Measurements from ENCODE around the gene OR2V2. TPM values are rescaled to one million over a fixed set of nuclear protein-coding genes. Genes with fewer than 3 reads are reported as not detected.
"Not testable (repeated sequence)": the region's sequence is repeated elsewhere in the genome, so short reads cannot be mapped to it uniquely, and the experiment has no call there.

OR2V2 gene
- total RNA-seq, 1 donor from 2014 or later, result not detected

DNA sequence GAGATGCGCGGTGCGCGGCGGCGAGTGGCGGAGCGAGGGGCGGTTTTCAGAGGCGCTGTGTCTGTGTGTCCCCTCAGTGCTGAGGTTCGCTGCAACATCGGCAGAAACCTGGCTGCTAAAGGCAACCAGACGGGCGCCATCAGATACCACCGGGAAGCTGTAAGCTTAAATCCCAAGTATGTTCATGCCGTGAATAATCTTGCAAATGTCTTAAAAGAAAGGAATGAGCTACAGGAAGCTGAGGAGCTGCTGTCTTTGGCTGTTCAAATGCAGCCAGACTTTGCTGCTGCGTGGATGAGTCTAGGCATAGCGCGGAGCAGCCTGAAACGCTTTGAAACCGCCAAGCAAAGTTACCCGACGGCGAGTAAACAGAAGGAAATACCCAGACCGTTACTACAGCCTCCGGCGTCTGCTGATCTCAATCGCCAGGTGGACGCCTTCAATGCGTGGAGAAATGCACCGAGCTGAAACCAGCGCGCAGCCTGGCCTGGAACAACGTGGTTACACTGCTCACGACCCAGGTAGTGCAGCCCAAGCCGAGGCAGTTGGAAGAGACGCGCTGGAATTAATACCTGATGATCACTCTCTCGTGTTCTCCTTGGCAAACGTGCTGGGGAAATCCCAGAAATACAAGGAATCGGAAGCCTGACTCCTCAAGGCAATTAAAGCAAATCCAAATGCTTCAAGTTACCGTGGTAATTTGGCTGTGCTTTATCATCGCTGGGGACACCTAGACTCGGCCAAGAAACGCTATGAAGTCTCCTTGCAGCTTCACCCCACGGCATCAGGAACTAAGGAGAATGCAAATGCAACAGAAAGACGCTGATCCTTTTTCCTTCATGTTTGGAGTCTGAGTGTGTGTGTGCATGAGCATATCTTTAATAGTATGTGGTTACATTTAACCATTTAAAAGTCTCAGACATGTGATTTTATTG is 32.3 kb upstream of the OR2V2 start:
- intact Hi-C loops (cut with micrococcal nuclease), result no loop called here

DNA sequence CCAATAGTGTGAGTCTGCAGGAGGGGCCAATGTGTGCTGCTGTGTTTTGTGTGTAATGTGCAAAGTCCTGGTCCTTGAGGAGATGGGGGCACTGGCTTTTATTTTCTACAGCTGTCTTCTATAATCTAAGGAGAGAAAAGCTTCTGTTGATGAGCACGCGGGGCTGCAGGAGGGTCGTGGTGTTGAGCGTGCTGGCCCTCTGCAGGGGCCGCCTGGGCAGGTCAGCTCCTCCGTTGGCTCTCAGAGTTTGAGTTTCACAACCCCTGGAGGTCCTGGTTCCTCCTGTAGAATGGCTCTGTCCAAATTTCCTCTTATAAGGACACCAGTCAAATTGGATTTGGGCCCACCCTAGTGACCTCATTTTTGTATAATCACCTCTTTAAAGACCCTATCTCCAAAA is 29.0 kb upstream of the OR2V2 start:
- intact Hi-C loops (cut with micrococcal nuclease), result no loop called here

DNA sequence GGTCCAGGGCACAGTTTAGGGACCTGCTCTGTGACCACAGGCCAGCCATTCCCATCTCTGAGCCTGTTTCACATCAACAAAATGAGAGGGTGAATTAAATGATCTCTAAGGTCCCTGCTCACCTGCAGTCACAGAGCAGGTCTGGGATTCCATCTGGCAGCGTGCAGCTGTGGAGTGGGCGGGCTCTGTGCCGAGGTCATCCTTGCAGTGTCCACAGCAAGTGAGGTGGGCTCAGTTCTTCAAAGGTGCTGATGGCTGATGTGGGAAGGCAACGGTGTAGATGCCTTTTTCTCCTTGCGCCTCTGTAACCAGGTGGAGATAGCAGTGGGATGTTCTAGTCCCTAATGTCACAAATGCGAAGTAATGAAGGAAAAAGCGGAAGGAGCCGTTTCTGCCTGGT is 28.3 kb upstream of the OR2V2 start:
- intact Hi-C loops (cut with micrococcal nuclease), result no loop called here

GRCh38 chr5:181120306-181120705 is 27.1 kb upstream of the OR2V2 start:
- intact Hi-C loops (cut with micrococcal nuclease), result no loop called here

DNA sequence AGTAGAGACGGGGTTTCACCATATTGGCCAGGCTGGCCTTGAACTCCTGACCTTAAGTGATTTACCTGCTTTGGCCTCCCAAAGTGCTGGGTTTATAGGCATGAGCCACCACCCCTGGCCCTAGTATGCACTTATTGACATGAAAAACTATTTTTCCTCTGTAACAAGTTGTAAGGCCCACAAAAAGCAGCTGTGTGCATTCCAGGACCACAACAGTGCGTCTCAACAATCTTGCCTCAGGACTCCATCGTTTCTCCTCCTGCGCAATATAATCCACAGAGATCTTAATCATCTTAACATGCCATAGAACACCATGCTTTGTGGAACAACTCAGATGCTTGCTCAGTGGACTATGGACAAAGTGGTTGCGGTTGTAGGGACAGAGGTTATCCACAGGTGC is 26.6 kb upstream of the OR2V2 start:
- intact Hi-C loops (cut with micrococcal nuclease), result no loop called here

GRCh38 chr5:181121675-181122561 is 25.5 kb upstream of the OR2V2 start:
- intact Hi-C loops (cut with micrococcal nuclease), result no loop called here

GRCh38 chr5:181124526-181124925 is 22.9 kb upstream of the OR2V2 start:
- intact Hi-C loops (cut with micrococcal nuclease), result no loop called here

DNA sequence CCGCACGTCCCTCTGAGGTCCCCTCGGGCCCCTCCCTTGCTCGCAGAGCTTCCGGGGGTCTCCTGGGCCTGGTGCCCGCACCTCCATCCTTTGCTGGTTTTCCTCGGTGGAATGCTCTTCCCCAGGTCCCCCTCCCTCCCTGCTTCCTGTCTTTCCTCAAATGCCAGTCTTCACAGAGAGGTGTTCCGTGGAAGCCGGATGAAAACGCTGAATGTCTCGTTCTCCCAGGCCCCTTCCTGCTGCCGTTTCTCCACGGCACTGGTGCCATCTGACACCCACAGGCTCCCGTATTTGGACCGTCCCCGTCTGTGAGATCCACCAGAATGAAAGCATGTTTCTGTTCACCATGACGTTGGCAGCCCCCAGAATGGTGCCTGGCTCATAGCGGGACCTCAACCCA is 20.5 kb upstream of the OR2V2 start:
- intact Hi-C loops (cut with micrococcal nuclease), result no loop called here

- intact Hi-C loops (cut with micrococcal nuclease), result no loop called here
These were observed 19.9 kb upstream of the OR2V2 start for GRCh38 chr5:181127456-181127855.

- intact Hi-C loops (cut with micrococcal nuclease), result no loop called here
These were observed 19.3 kb upstream of the OR2V2 start for GRCh38 chr5:181127907-181128626.

DNA sequence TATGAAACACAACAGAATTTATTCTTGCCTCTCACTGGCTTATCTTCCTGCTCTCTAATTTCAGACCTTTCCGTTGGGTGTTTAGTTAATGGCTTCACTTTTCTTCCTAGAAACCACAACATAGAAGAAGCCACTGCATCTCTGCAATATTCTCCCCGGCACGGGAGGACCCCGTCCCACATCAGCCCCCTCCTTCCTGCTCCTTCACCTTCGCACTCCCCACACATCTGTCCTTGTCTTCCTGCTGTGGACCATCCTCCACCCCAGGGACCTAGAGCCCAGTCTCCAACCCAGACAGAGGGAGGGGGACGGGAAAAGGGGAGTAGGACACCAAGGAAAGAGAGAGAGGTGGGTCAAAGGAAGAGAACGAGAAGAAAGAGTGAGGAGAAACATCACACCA is 17.8 kb upstream of the OR2V2 start:
- intact Hi-C loops (cut with micrococcal nuclease), result no loop called here

DNA sequence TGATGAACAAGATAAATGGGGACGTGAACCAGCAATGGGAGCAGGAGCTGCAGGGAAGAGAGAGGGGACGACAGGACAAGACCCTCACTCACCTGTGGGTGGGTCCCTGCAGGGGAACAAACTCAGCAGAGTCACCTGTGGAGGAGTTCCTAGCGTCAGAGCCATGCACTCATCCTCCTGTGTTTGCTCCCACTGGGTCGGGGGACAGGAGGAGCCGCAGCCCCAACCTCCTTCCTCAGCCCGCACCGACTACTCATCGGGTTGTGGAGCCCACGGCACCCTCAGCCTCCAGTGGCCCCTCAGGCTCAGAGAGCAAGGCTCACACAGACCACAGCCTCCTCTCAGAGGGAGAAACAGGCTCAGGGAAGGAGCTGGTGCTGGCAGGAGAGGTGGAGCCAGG is 17.3 kb upstream of the OR2V2 start:
- intact Hi-C loops (cut with micrococcal nuclease), result not testable (repeated sequence)

DNA sequence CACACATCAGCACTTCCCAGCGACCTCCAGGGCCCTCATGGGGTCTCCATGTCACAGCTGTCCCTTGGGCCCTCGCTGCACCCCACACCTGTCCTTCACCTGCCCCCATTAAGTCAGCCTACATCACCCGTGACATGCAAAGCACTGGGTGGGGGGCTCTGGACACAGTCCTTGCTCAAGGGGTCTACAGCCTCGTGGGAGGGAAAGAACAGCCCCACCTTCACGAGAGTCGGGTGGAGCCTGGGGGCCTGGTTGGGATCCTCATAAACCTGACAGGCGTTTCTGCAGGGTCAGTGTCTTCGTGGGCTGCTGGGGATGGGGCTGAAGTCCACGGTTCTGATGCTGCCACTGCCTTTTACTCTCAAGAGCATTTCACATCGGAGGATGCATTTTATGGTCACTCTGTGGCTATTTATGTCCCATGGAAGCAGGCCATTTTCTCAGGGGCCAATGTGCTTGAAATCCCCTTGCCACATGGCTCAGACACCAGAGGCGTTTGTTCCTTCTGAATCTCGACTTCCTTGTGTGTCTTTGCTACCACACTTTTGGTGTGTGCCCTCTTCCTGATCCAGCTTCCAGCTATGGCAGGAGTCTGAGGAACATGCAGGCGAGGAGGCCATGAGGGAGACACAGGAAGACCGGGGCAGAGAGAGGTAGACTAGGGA is 16.4 kb upstream of the OR2V2 start, which contains the start of gene OR2V1:
Gene OR2V1 (minus strand): TSS at position 338 of the 665 bp plus-strand sequence. CDS start 5,865 bp downstream, outside the sequence.
- intact Hi-C loops (cut with micrococcal nuclease), result no loop called here

- intact Hi-C loops (cut with micrococcal nuclease), result no loop called here
These were observed 15.9 kb upstream of the OR2V2 start for GRCh38 chr5:181131514-181131913.

DNA sequence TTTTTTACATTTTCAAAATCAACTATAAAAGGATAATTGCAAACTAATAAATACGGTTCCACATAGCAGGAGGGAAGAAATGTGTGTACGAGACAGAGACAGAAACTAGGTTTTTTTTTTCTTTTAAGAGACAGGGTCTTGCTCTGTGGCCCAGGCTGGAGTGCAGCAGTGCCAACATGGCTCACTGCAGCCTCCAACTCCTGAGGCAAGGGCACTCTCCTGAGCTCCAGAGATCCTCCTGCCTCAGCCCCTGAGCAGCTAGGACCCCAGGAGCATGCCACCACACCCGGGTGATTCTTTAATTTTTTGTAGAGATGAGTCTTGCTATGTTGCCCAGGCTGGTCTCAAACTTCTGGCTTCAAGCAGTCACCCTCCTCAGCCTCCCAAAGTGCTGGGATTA is 14.3 kb upstream of the OR2V2 start:
- intact Hi-C loops (cut with micrococcal nuclease), result no loop called here

DNA sequence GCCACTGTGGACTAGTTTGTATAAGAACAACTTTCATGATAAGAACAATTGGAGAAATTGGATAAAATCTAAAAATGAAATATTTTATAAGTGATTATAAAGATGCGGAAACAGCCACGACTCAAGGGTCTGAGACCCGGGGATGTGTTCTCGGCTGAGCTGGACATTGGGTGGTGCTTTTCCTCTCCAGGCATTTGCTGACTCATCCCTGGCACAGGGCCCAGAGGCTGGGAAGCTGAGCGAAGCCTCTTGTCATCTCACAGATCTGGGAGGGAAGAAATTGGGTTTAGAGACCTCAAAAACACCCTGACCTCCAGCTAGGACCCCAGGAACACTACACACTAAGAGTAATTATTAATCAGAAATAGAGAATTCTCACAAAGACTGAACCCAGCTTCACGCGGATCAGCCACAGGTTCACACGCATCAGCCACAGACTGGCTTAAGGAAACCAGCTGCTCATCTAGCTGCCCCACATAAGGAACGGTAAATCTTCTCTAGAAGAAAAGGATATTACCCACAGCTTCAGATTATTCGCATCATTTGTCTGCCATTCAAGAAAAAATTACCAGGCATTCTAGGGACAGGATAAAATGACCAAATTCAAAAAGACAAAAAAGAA is 13.7 kb upstream of the OR2V2 start:
- intact Hi-C loops (cut with micrococcal nuclease), result no loop called here

DNA sequence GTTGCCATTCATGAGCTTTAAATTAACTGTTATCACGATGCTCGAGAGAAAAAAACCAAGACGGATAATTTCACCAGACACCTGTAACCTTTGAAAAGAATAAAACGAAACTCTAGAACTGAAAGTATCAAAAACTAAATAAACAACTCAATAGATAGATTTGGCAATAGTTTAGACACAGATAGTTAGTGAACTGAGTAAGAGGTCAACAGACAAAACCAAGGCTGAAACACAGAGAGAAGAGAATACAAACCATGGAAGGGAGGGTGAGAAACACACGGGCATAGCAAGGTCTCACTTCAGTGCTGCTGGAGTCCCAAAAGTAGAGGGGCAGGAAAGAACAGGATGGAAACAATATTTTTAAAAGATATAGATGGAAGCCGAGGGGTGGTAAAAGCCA is 13.1 kb upstream of the OR2V2 start:
- intact Hi-C loops (cut with micrococcal nuclease), result no loop called here

GRCh38 chr5:181136361-181136955 is 10.9 kb upstream of the OR2V2 start:
- intact Hi-C loops (cut with micrococcal nuclease), result no loop called here

- intact Hi-C loops (cut with micrococcal nuclease), result no loop called here
These were observed 9.1 kb upstream of the OR2V2 start for GRCh38 chr5:181138258-181138657.

GRCh38 chr5:181140766-181141165 is 6.6 kb upstream of the OR2V2 start:
- intact Hi-C loops (cut with micrococcal nuclease), result no loop called here
